ENCODE measurements around the gene PHETA1. TPM values are rescaled to one million over a fixed set of nuclear protein-coding genes. Genes with fewer than 3 reads are reported as not detected.

PHETA1 gene
- total and polyA plus RNA-seq, 10 of the 15 experiments (the other 5 are each of a cell fraction or from before 2014, with no cell fraction given) = 0.02 to 1.3 (median 0.51) TPM; not detected in 1

DNA sequence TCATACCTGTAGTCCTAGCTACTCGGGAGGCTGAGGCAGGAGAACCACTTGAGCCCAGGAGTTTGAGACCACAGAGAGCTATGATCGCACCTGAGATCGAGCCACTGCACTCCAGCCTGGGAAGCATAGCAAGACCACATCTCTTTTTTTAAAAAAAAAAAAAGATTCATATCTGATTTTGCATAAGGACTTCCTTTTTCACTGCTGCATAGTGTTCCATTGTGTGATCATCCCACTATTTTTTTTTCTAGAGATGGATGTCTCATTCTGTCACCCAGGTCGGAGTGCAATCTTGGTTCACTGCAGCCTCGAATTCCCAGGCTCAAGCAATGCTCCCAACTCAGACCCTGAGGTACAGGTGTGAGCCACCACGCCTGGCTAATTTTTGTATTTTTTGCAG, 50.4 kb downstream of the PHETA1 start:
- Histone ChIP-seq H3K4me3 (no peak overlapping the region), H3K9ac (ENCODE audit: control insufficient read depth, insufficient read depth, low read length) (no peak overlapping the region), H3K9me3 (replicated peaks; ENCODE audit: control insufficient read depth, insufficient read depth, low read length) (no peaks in the 10 kb centered on the region), H3K27ac (ENCODE audit: control insufficient read depth, insufficient read depth) (no peak overlapping the region), H4K20me1 (ENCODE audit: control insufficient read depth, insufficient read depth) (no peaks in the 10 kb centered on the region), H3K36me3 (ENCODE audit: control insufficient read depth in 2 of 2, insufficient read depth in 2 of 2, low read length in 1 of 2) (no peaks in the 10 kb centered on the region), H3K4me2 (ENCODE audit: control insufficient read depth, insufficient read depth) (no peak overlapping the region), H3K4me1 (ENCODE audit: control insufficient read depth, insufficient read depth, low read length) (no peaks in the 10 kb centered on the region), H3K27me3 (replicated peaks in 1 of 2; ENCODE audit: control insufficient read depth in 2 of 2, insufficient read depth in 2 of 2, low read length in 1 of 2) (no peaks in the 10 kb centered on the region), H3K79me2 (ENCODE audit: control insufficient read depth, insufficient read depth, low read length) (no peaks in the 10 kb centered on the region), H2AFZ (ENCODE audit: control insufficient read depth, low read depth, low read length) (no peak overlapping the region)
- ChIA-PET CTCF (no interaction called here), RAD21 (ENCODE audit: unreplicated experiment) (interaction anchor here (0.6 kb wide), 1 partner anchor 496 kb away, joined by 3 read pairs; no protein-coding TSS in a partner anchor), SMC1A (ENCODE audit: uncharacterized antibody, unreplicated experiment) (no interaction called here), POLR2A (no interaction called here)
- no peak for DNase-seq (ENCODE audit: low read depth, low spot score)
- ATAC-seq = no peak
- WGBS (ENCODE audit: insufficient coverage, insufficient replicate concordance, low lambda C conversion rate, missing lambda C conversion rate) = 61% methylated on average over 6 of the region's 6 CpGs
- no peak for FAIRE-seq
- intact Hi-C loops (cut with micrococcal nuclease; ENCODE audit: unreplicated experiment) (no loop called here), in situ Hi-C loops (cut with MboI) (no loop called here)
- TF ChIP-seq BHLHE40 (IDR thresholded peaks at IDR 0.05; ENCODE audit: borderline replicate concordance in 1 of 2, low read depth in 2 of 2, low read length in 1 of 2) = no peak
- no TSS peak for BruUV-seq (replicated peaks)

- H3K27me3 ChIP-seq (replicated peaks in 1 of 2; ENCODE audit: control insufficient read depth in 2 of 2, insufficient read depth in 2 of 2, low read length in 1 of 2) = no peaks in the 10 kb centered on the region
- no peaks in the 10 kb centered on the region for H3K36me3 ChIP-seq (ENCODE audit: control insufficient read depth in 2 of 2, insufficient read depth in 2 of 2, low read length in 1 of 2)
- H3K9ac ChIP-seq (ENCODE audit: control insufficient read depth, insufficient read depth, low read length) = no peak overlapping the region
- no peaks in the 10 kb centered on the region for H3K4me1 ChIP-seq (ENCODE audit: control insufficient read depth, insufficient read depth, low read length)
- H3K79me2 ChIP-seq (ENCODE audit: control insufficient read depth, insufficient read depth, low read length) = no peaks in the 10 kb centered on the region
- 38% methylated on average over 5 of the region's 5 CpGs for WGBS (ENCODE audit: insufficient coverage, insufficient replicate concordance, low lambda C conversion rate, missing lambda C conversion rate)
- H3K9me3 ChIP-seq (replicated peaks; ENCODE audit: control insufficient read depth, insufficient read depth, low read length) = no peaks in the 10 kb centered on the region
- in situ Hi-C loops (cut with MboI) (no loop called here), intact Hi-C loops (cut with micrococcal nuclease; ENCODE audit: unreplicated experiment) (no loop called here)
- H2AFZ ChIP-seq (ENCODE audit: control insufficient read depth, low read depth, low read length) = no peak overlapping the region
- ChIA-PET SMC1A (ENCODE audit: uncharacterized antibody, unreplicated experiment) (no interaction called here), POLR2A (interaction anchor here (0.6 kb wide), 1 partner anchor 439 kb away, joined by 3 read pairs; no protein-coding TSS in a partner anchor), RAD21 (ENCODE audit: unreplicated experiment) (no interaction called here), CTCF (no interaction called here)
- H3K4me3 ChIP-seq = no peak overlapping the region
- no TSS peak for BruUV-seq (replicated peaks)
- H4K20me1 ChIP-seq (ENCODE audit: control insufficient read depth, insufficient read depth) = no peaks in the 10 kb centered on the region
- TF ChIP-seq, protein P1, sequence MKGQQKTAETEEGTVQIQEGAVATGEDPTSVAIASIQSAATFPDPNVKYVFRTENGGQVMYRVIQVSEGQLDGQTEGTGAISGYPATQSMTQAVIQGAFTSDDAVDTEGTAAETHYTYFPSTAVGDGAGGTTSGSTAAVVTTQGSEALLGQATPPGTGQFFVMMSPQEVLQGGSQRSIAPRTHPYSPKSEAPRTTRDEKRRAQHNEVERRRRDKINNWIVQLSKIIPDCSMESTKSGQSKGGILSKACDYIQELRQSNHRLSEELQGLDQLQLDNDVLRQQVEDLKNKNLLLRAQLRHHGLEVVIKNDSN (IDR thresholded peaks at IDR 0.05; ENCODE audit: borderline replicate concordance, extremely low read length, insufficient read depth, low read depth, low read length) = no peak
- no peak for TF ChIP-seq ZNF274 (IDR thresholded peaks at IDR 0.05; ENCODE audit: insufficient read depth, insufficient read length)
- no peak for TF ChIP-seq NRF1 (conservative IDR thresholded peaks at IDR 0.05; ENCODE audit: low read depth, low read length)
- no peak for TF ChIP-seq TBL1XR1 (IDR thresholded peaks at IDR 0.05; ENCODE audit: low read depth, low read length)
- TF ChIP-seq, protein P2, sequence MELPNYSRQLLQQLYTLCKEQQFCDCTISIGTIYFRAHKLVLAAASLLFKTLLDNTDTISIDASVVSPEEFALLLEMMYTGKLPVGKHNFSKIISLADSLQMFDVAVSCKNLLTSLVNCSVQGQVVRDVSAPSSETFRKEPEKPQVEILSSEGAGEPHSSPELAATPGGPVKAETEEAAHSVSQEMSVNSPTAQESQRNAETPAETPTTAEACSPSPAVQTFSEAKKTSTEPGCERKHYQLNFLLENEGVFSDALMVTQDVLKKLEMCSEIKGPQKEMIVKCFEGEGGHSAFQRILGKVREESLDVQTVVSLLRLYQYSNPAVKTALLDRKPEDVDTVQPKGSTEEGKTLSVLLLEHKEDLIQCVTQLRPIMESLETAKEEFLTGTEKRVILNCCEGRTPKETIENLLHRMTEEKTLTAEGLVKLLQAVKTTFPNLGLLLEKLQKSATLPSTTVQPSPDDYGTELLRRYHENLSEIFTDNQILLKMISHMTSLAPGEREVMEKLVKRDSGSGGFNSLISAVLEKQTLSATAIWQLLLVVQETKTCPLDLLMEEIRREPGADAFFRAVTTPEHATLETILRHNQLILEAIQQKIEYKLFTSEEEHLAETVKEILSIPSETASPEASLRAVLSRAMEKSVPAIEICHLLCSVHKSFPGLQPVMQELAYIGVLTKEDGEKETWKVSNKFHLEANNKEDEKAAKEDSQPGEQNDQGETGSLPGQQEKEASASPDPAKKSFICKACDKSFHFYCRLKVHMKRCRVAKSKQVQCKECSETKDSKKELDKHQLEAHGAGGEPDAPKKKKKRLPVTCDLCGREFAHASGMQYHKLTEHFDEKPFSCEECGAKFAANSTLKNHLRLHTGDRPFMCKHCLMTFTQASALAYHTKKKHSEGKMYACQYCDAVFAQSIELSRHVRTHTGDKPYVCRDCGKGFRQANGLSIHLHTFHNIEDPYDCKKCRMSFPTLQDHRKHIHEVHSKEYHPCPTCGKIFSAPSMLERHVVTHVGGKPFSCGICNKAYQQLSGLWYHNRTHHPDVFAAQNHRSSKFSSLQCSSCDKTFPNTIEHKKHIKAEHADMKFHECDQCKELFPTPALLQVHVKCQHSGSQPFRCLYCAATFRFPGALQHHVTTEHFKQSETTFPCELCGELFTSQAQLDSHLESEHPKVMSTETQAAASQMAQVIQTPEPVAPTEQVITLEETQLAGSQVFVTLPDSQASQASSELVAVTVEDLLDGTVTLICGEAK (IDR thresholded peaks at IDR 0.05; ENCODE audit: borderline replicate concordance) = no peak
- TF ChIP-seq ZNF207 (IDR thresholded peaks at IDR 0.05; ENCODE audit: borderline replicate concordance) = no peak
- TF ChIP-seq, protein P3, sequence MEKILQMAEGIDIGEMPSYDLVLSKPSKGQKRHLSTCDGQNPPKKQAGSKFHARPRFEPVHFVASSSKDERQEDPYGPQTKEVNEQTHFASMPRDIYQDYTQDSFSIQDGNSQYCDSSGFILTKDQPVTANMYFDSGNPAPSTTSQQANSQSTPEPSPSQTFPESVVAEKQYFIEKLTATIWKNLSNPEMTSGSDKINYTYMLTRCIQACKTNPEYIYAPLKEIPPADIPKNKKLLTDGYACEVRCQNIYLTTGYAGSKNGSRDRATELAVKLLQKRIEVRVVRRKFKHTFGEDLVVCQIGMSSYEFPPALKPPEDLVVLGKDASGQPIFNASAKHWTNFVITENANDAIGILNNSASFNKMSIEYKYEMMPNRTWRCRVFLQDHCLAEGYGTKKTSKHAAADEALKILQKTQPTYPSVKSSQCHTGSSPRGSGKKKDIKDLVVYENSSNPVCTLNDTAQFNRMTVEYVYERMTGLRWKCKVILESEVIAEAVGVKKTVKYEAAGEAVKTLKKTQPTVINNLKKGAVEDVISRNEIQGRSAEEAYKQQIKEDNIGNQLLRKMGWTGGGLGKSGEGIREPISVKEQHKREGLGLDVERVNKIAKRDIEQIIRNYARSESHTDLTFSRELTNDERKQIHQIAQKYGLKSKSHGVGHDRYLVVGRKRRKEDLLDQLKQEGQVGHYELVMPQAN (conservative IDR thresholded peaks at IDR 0.05) = no peak
- FAIRE-seq (no peak), DNase-seq (ENCODE audit: low read depth, low spot score) (no peak), ATAC-seq (no peak)
- H3K4me2 ChIP-seq (ENCODE audit: control insufficient read depth, insufficient read depth) = no peak overlapping the region
- no peak overlapping the region for H3K27ac ChIP-seq (ENCODE audit: control insufficient read depth, insufficient read depth)
These were observed 52.2 kb downstream of the PHETA1 start for GRCh38 chr12:111316671-111317070.

Data from GM12878 (cell line).